ENCODE measurements around the gene DPYD. TPM values are rescaled to one million over a fixed set of nuclear protein-coding genes. Genes with fewer than 3 reads are reported as not detected.

Gene DPYD
- total RNA-seq, 2 donors from 2014 or later = 9.2 to 17.5 TPM

- WGBS, 2 experiments (ENCODE audit: insufficient coverage in 1 of 2, insufficient read length in 1 of 2) = 69 to 74% methylated on average over 3 of the region's 3 CpGs
- H3K27me3 Mint-ChIP-seq (ENCODE audit: insufficient read depth) = no peaks in the 10 kb centered on the region
- H3K4me3 Mint-ChIP-seq = no peak overlapping the region
- no peaks in the 10 kb centered on the region for H3K36me3 Mint-ChIP-seq (ENCODE audit: low read depth)
- no peak for DNase-seq
- H3K9me3 Mint-ChIP-seq = no peaks in the 10 kb centered on the region
- H3K36me3 ChIP-seq (ENCODE audit: control insufficient read depth, insufficient read depth, low read length) = no peaks in the 10 kb centered on the region
- TF ChIP-seq, protein P1, sequence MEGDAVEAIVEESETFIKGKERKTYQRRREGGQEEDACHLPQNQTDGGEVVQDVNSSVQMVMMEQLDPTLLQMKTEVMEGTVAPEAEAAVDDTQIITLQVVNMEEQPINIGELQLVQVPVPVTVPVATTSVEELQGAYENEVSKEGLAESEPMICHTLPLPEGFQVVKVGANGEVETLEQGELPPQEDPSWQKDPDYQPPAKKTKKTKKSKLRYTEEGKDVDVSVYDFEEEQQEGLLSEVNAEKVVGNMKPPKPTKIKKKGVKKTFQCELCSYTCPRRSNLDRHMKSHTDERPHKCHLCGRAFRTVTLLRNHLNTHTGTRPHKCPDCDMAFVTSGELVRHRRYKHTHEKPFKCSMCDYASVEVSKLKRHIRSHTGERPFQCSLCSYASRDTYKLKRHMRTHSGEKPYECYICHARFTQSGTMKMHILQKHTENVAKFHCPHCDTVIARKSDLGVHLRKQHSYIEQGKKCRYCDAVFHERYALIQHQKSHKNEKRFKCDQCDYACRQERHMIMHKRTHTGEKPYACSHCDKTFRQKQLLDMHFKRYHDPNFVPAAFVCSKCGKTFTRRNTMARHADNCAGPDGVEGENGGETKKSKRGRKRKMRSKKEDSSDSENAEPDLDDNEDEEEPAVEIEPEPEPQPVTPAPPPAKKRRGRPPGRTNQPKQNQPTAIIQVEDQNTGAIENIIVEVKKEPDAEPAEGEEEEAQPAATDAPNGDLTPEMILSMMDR (conservative IDR thresholded peaks at IDR 0.05) = no peak
- H3K4me3 ChIP-seq (ENCODE audit: low read length) = no peak overlapping the region
- no peaks in the 10 kb centered on the region for H3K4me1 ChIP-seq (ENCODE audit: control insufficient read depth, insufficient read depth, low read length)
- H3K27ac Mint-ChIP-seq = no peak overlapping the region
- no peaks in the 10 kb centered on the region for H3K9me3 ChIP-seq (ENCODE audit: control insufficient read depth, low read length)
- H3K27ac ChIP-seq (ENCODE audit: low read depth, low read length) = no peak overlapping the region
- no peaks in the 10 kb centered on the region for H3K27me3 ChIP-seq (ENCODE audit: control insufficient read depth, insufficient read depth, low read length, poor library complexity, severe bottlenecking)
- no peak overlapping the region for H3K9ac ChIP-seq (ENCODE audit: extremely low read depth, low read length, poor library complexity, severe bottlenecking)
- H3K4me1 Mint-ChIP-seq = peaks cover 4% of the 10 kb centered on the region
Measured at GRCh38 chr1:97926017-97926708, 5.3 kb upstream of the DPYD start.

DNA sequence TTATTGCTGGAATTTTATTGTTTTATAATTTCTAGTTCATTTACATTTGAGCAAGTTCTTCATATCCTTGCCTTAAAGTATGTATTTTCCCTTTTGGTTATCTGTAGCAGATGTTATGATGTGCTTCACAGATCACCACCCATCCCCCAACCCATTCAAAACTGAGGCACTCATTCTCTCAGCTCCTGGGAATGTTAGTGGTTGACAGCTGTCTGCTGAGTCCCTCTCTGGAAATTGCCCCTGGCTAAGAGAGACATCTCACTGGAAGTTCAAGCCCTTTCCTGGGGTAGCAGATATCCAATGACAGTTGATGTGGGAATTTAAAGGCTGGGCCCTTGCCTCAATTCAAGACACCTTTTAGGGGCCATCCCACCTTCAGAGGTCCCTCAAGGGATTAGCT is 4.3 kb upstream of the DPYD start:
- Histone ChIP-seq H3K4me1 (ENCODE audit: control insufficient read depth, insufficient read depth, low read length) (no peaks in the 10 kb centered on the region), H3K4me3 (ENCODE audit: low read length) (no peak overlapping the region), H3K9me3 (ENCODE audit: control insufficient read depth, low read length) (no peaks in the 10 kb centered on the region), H3K27ac (ENCODE audit: low read depth, low read length) (no peak overlapping the region), H3K9ac (ENCODE audit: extremely low read depth, low read length, poor library complexity, severe bottlenecking) (no peak overlapping the region), H3K36me3 (ENCODE audit: control insufficient read depth, insufficient read depth, low read length) (no peaks in the 10 kb centered on the region), H3K27me3 (ENCODE audit: control insufficient read depth, insufficient read depth, low read length, poor library complexity, severe bottlenecking) (no peaks in the 10 kb centered on the region)
- H3K4me3 Mint-ChIP-seq = no peak overlapping the region
- DNase-seq = peak; percentile 45
- H3K27ac Mint-ChIP-seq = no peak overlapping the region
- H3K9me3 Mint-ChIP-seq = no peaks in the 10 kb centered on the region
- peaks cover 6% of the 10 kb centered on the region for H3K4me1 Mint-ChIP-seq
- H3K27me3 Mint-ChIP-seq (ENCODE audit: insufficient read depth) = no peaks in the 10 kb centered on the region
- no peaks in the 10 kb centered on the region for H3K36me3 Mint-ChIP-seq (ENCODE audit: low read depth)
- TF ChIP-seq, protein P1 (conservative IDR thresholded peaks at IDR 0.05) = no peak

GRCh38 chr1:97923811-97924210 is 3.0 kb upstream of the DPYD start:
- no peak for DNase-seq
- Mint-ChIP-seq H3K27me3 (ENCODE audit: insufficient read depth) (peaks cover 1% of the 10 kb centered on the region), H3K27ac (no peak overlapping the region), H3K9me3 (no peaks in the 10 kb centered on the region), H3K4me3 (no peak overlapping the region), H3K4me1 (peaks cover 19% of the 10 kb centered on the region), H3K36me3 (ENCODE audit: low read depth) (no peaks in the 10 kb centered on the region)
- Histone ChIP-seq H3K27me3 (ENCODE audit: control insufficient read depth, insufficient read depth, low read length, poor library complexity, severe bottlenecking) (no peaks in the 10 kb centered on the region), H3K4me1 (ENCODE audit: control insufficient read depth, insufficient read depth, low read length) (no peaks in the 10 kb centered on the region), H3K27ac (ENCODE audit: low read depth, low read length) (no peak overlapping the region), H3K9ac (ENCODE audit: extremely low read depth, low read length, poor library complexity, severe bottlenecking) (no peak overlapping the region), H3K4me3 (ENCODE audit: low read length) (no peak overlapping the region), H3K9me3 (ENCODE audit: control insufficient read depth, low read length) (no peaks in the 10 kb centered on the region), H3K36me3 (ENCODE audit: control insufficient read depth, insufficient read depth, low read length) (no peaks in the 10 kb centered on the region)
- 100% methylated on average over 1 to 2 of the region's 2 CpGs for WGBS, 2 experiments (ENCODE audit: insufficient coverage in 1 of 2, insufficient read length in 1 of 2)
- TF ChIP-seq, protein P1 (conservative IDR thresholded peaks at IDR 0.05) = no peak

Data from endodermal cell (in vitro differentiated cells).